Endothelial cell of umbilical vein (primary cell): Measurements from ENCODE around the gene LOXL4. TPM values are rescaled to one million over a fixed set of nuclear protein-coding genes. Genes with fewer than 3 reads are reported as not detected.

Source experiments
- BruUV-seq: library from RNA; stranded (reverse); fragments of 400-500 nt; replicated peaks from 2 replicates; lab custom pipeline; 2021; lab: Mats Ljungman, UMichigan
- CTCF ChIA-PET: fragments of 300-600, 350-600 bp; sonication (Branson Sonifier 250); formaldehyde crosslinking; loops from one replicate; lab custom pipeline; 2021; ENCODE audit warnings: antibody characterized with exemption, inconsistent platforms; lab: Charles Lee
- POLR2A ChIA-PET: fragments of 300-600, 350-600 bp; sonication (Branson Sonifier 250); formaldehyde crosslinking; loops from one replicate; lab custom pipeline; 2021; ENCODE audit warnings: antibody characterized with exemption, inconsistent platforms; lab: Charles Lee
- DNase-seq: peaks from one replicate; pipeline ENCODE4 v3.0.0-alpha.2; 2011; ENCODE audit warnings: low read depth, low spot score
- FAIRE-seq: peaks from 2 replicates; lab custom pipeline; 2011; peaks lifted over from hg19 to GRCh38; lab: Jason Lieb, UNC
- H2AFZ ChIP-seq: 2 replicates; pipeline ENCODE4 v1.6.0; 2012; ENCODE audit warnings: low read depth, low read length, control low read depth, inconsistent platforms
- H3K27ac ChIP-seq: 2 replicates; pipeline ENCODE4 v1.5.1; 2011; ENCODE audit warnings: low read depth, mild to moderate bottlenecking, control low read depth, low read length, moderate library complexity; ENCODE audit not compliant: insufficient read depth
- H3K27me3 ChIP-seq, 2 experiments: 2 replicates each; pipeline versions ENCODE4 v1.6.0 to v1.6.1; 2011; ENCODE audit warnings: low read length in 2 of 2, mixed read lengths in 1 of 2; ENCODE audit not compliant: control insufficient read depth in 2 of 2, insufficient read depth in 2 of 2
- H3K36me3 ChIP-seq, 2 experiments: 2 replicates in 1 of 2; 3 replicates in 1 of 2; pipeline ENCODE4 v1.5.1; 2011; ENCODE audit warnings: low read length in 2 of 2, mild to moderate bottlenecking in 1 of 2, moderate library complexity in 1 of 2; ENCODE audit not compliant: control insufficient read depth in 2 of 2, insufficient read depth in 2 of 2; ENCODE audit errors: extremely low read depth in 1 of 2
- H3K4me1 ChIP-seq: 3 replicates; pipeline ENCODE4 v1.5.1; 2011; ENCODE audit warnings: mild to moderate bottlenecking, low read length; ENCODE audit not compliant: control insufficient read depth, insufficient read depth; ENCODE audit errors: extremely low read depth
- H3K4me2 ChIP-seq: 2 replicates; pipeline ENCODE4 v1.6.1; 2011; ENCODE audit warnings: low read length, control low read depth, mixed read lengths; ENCODE audit not compliant: insufficient read depth
- H3K4me3 ChIP-seq, 3 experiments: fragments of 200-600 bp in 1 of 3; sonication (generic), shearing (Covaris generic) in 1 of 3; replicated peaks in 1 of 3; 2 replicates each; pipeline ENCODE4 v1.5.1; 2011 to 2016; ENCODE audit warnings: control low read depth in 3 of 3, low read length in 3 of 3, mild to moderate bottlenecking in 2 of 3, inconsistent platforms in 1 of 3, low read depth in 1 of 3, moderate library complexity in 1 of 3; ENCODE audit not compliant: insufficient read depth in 1 of 3
- H3K79me2 ChIP-seq: 2 replicates; pipeline ENCODE4 v1.6.0; 2012; ENCODE audit warnings: low read length, inconsistent platforms; ENCODE audit not compliant: control insufficient read depth, insufficient read depth
- H3K9ac ChIP-seq: replicated peaks from 2 replicates; pipeline ENCODE3; 2011; ENCODE audit warnings: low read length, control low read depth; ENCODE audit not compliant: insufficient read depth; ENCODE audit errors: extremely low read depth
- H3K9me1 ChIP-seq: replicated peaks from 3 replicates; pipeline ENCODE4 v1.6.0; 2011; ENCODE audit warnings: mild to moderate bottlenecking, low read length; ENCODE audit not compliant: control insufficient read depth, insufficient read depth; ENCODE audit errors: extremely low read depth
- H3K9me3 ChIP-seq: replicated peaks from 2 replicates; pipeline ENCODE4 v1.5.1; 2012; ENCODE audit warnings: low read length, inconsistent platforms; ENCODE audit not compliant: control insufficient read depth, insufficient read depth
- H4K20me1 ChIP-seq: replicated peaks from 2 replicates; pipeline ENCODE3; 2011; ENCODE audit warnings: mild to moderate bottlenecking, low read length; ENCODE audit not compliant: control insufficient read depth, insufficient read depth; ENCODE audit errors: extremely low read depth
- EZH2 ChIP-seq: IDR thresholded peaks from 2 replicates; pipeline ENCODE4 v1.6.1; 2012; ENCODE audit warnings: borderline replicate concordance, low read depth, mild to moderate bottlenecking, moderate library complexity, low read length, inconsistent platforms; ENCODE audit not compliant: severe bottlenecking
- FOS ChIP-seq: IDR thresholded peaks from 2 replicates; pipeline ENCODE4 v1.6.1; 2011; ENCODE audit warnings: mild to moderate bottlenecking, low read length, moderate library complexity, borderline replicate concordance; ENCODE audit not compliant: insufficient read depth
- GATA2 ChIP-seq: IDR thresholded peaks from 2 replicates; pipeline ENCODE4 v1.7.0; 2011; ENCODE audit warnings: low read depth, mild to moderate bottlenecking, moderate library complexity, mixed read lengths, low read length; ENCODE audit not compliant: insufficient read length, insufficient read depth
- JUN ChIP-seq: IDR thresholded peaks from 2 replicates; pipeline ENCODE4 v1.6.1; 2011; ENCODE audit warnings: borderline replicate concordance, low read depth; ENCODE audit not compliant: insufficient read length, insufficient read depth
- MYC ChIP-seq: IDR thresholded peaks from one replicate; pipeline ENCODE4 v1.6.1; 2011; ENCODE audit warnings: mild to moderate bottlenecking, low read depth, low read length
- POLR2A ChIP-seq: IDR thresholded peaks from 2 replicates; pipeline ENCODE4 v1.6.1; 2012; ENCODE audit warnings: low read depth, mild to moderate bottlenecking, control low read depth, low read length
- POLR2AphosphoS5 ChIP-seq: IDR thresholded peaks from 2 replicates; pipeline ENCODE4 v1.6.1; 2012; ENCODE audit warnings: low read depth, mild to moderate bottlenecking, control low read depth, low read length, moderate library complexity; ENCODE audit not compliant: insufficient read depth
- dilution Hi-C: fragments of 300-500 bp; cut with MboI; formaldehyde crosslinking; loops from one replicate; pipeline ENCODE4 v1.15.0; 2019; ENCODE audit warnings: low sequenced_read_pairs; ENCODE audit not compliant: extremely low pct_ligation_motif_present
- intact Hi-C: fragments of 100-400 bp; cut with micrococcal nuclease; formaldehyde crosslinking; loops from one replicate; pipeline ENCODE4 v1.10.0; 2022
- polyA plus RNA-seq, 4 experiments: library from polyadenylated mRNA; depleted of rRNA in 3 of 4; stranded (reverse) in 3 of 4; unstranded in 1 of 4; fragments of >200 nt; gene quantifications; 2 replicates each; pipeline versions ENCODE4 v1.2.1 to v1.2.3, GENCODE V29; 2011 to 2012; ENCODE audit warnings: missing spikeins in 1 of 4
- total RNA-seq: library from RNA; stranded (reverse); gene quantifications from 2 replicates; pipeline ENCODE4 v1.2.3, GENCODE V29; 2021
- TF ChIP-seq, protein P1 (sequence below): IDR thresholded peaks from 2 replicates; pipeline ENCODE4 v1.6.1; 2011; ENCODE audit not compliant: insufficient read depth, insufficient read length
- TF ChIP-seq, protein P2 (sequence below), 2 donors: IDR thresholded peaks; 1 replicate in 1 of 2; 2 replicates in 1 of 2; pipeline ENCODE4 v1.5.1; 2011; ENCODE audit warnings: low read length in 2 of 2, mild to moderate bottlenecking in 2 of 2, moderate library complexity in 2 of 2, control low read depth in 1 of 2, inconsistent platforms in 1 of 2, low read depth in 1 of 2; ENCODE audit not compliant: insufficient read depth in 1 of 2; ENCODE audit errors: extremely low read depth in 1 of 2

The LOXL4 gene
- total and polyA plus RNA-seq, 2 donors (not counting 3 experiments of a cell fraction or from before 2014, with no cell fraction given), result 1.4 to 1.9 TPM

DNA sequence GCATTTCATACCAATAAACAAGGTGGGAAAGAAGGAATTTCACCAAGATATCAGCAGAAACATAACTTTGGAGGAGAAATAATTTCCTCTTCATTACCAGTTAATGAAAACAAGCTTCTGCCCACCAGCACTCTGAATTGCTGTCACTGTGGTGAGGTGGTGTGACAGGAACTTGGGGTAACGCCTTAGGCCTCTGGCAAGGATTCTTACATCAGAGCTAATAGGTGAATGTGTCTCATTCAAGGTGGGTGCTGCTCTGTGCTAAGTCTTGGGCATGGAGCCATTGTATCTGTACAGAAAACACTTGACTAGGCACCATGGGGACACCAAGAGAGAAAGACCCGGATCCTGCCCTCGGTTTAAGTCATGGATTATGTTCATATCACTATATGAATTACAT lies 8.3 kb upstream of the LOXL4 start:
- Histone ChIP-seq H3K4me1 (no peaks in the 10 kb centered on the region), H2AFZ (no peak overlapping the region), H3K9me1 (no peaks in the 10 kb centered on the region), H3K9ac (no peak overlapping the region), H3K79me2 (no peaks in the 10 kb centered on the region), H3K9me3 (no peaks in the 10 kb centered on the region), H3K27me3 (peaks cover 2 to 15% of the 10 kb centered on the region in 2 experiments), H3K36me3 (no peaks in the 10 kb centered on the region), H3K27ac (no peak overlapping the region), H3K4me3 (no peak overlapping the region), H4K20me1 (no peaks in the 10 kb centered on the region), H3K4me2 (no peak overlapping the region)
- ChIA-PET CTCF (interaction anchor here (0.7 kb wide), 1 partner anchor 19 kb away, joined by 3 read pairs; no protein-coding TSS in a partner anchor), POLR2A (no interaction called here)
- intact Hi-C loops, result no loop called here
- no peak for TF ChIP-seq EZH2
- no peak for TF ChIP-seq FOS
- TF ChIP-seq POLR2A, result no peak
- TF ChIP-seq POLR2AphosphoS5, result no peak
- no peak for TF ChIP-seq GATA2
- FAIRE-seq (no peak), DNase-seq (no peak)
- dilution Hi-C loops, result no loop called here
- BruUV-seq, result no TSS peak

DNA sequence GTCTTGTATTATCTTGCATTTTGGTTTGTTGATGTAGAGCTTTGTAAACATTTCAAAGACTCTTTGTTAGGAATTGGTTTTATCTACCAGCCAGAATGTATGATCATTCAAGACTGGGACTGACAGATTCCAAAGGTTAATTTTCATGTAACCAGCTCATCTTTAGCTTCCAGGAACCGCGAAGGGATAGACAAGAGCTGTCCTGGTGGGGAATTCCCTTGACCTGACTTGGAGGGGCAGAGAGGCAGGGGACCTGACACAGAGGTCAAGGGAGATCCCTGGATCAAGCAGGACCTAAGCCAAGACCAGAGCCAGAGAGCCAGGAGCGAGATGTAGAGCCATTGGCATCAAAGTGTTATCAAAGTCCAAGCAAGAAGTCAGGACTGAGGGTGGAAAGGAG lies 6.6 kb upstream of the LOXL4 start:
- H3K9me1 ChIP-seq, result no peaks in the 10 kb centered on the region
- H3K4me1 ChIP-seq, result peaks cover 7% of the 10 kb centered on the region
- dilution Hi-C loops, result no loop called here
- no peaks in the 10 kb centered on the region for H3K9me3 ChIP-seq
- ChIA-PET POLR2A (no interaction called here), CTCF (no interaction called here)
- TF ChIP-seq POLR2AphosphoS5, result no peak
- TF ChIP-seq, protein P1, sequence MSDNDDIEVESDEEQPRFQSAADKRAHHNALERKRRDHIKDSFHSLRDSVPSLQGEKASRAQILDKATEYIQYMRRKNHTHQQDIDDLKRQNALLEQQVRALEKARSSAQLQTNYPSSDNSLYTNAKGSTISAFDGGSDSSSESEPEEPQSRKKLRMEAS, result no peak
- no peak for TF ChIP-seq EZH2
- TF ChIP-seq GATA2, result no peak
- no peak for TF ChIP-seq JUN
- TF ChIP-seq POLR2A, result no peak
- TF ChIP-seq FOS, result no peak
- TF ChIP-seq MYC, result no peak
- TF ChIP-seq, protein P2, sequence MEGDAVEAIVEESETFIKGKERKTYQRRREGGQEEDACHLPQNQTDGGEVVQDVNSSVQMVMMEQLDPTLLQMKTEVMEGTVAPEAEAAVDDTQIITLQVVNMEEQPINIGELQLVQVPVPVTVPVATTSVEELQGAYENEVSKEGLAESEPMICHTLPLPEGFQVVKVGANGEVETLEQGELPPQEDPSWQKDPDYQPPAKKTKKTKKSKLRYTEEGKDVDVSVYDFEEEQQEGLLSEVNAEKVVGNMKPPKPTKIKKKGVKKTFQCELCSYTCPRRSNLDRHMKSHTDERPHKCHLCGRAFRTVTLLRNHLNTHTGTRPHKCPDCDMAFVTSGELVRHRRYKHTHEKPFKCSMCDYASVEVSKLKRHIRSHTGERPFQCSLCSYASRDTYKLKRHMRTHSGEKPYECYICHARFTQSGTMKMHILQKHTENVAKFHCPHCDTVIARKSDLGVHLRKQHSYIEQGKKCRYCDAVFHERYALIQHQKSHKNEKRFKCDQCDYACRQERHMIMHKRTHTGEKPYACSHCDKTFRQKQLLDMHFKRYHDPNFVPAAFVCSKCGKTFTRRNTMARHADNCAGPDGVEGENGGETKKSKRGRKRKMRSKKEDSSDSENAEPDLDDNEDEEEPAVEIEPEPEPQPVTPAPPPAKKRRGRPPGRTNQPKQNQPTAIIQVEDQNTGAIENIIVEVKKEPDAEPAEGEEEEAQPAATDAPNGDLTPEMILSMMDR (IDR thresholded peaks at IDR 0.05; ENCODE audit: extremely low read depth in 1 of 2, insufficient read depth in 1 of 2, low read depth in 1 of 2, low read length in 2 of 2), result no peak
- H4K20me1 ChIP-seq, result no peaks in the 10 kb centered on the region
- no peak overlapping the region for H2AFZ ChIP-seq
- no peaks in the 10 kb centered on the region for H3K36me3 ChIP-seq
- no peaks in the 10 kb centered on the region for H3K79me2 ChIP-seq
- DNase-seq (no peak), FAIRE-seq (no peak)
- H3K27ac ChIP-seq, result no peak overlapping the region
- H3K4me2 ChIP-seq, result no peak overlapping the region
- intact Hi-C loops, result no loop called here
- no peak overlapping the region for H3K9ac ChIP-seq
- BruUV-seq, result no TSS peak
- no peak overlapping the region for H3K4me3 ChIP-seq
- H3K27me3 ChIP-seq, result peaks cover 2 to 5% of the 10 kb centered on the region in 2 experiments
